ENCODE data around the gene ZNF678.

Gene ZNF678

GRCh38 chr1:227568593-227568992 lies 5.2 kb downstream of the ZNF678 start:
- H3K27me3 ChIP-seq (ENCODE audit: insufficient read depth, low read length, poor library complexity): no peaks in the 10 kb centered on the region
- H3K9ac ChIP-seq (ENCODE audit: low read depth, low read length): no peak overlapping the region
- H3K9me3 ChIP-seq (ENCODE audit: insufficient read depth, low read length, severe bottlenecking): no peaks in the 10 kb centered on the region
- ATAC-seq (ENCODE audit: insufficient read depth, low read depth) (no peak), DNase-seq (no peak)
- no peak overlapping the region for H2AFZ ChIP-seq (ENCODE audit: low read depth, low read length)
- H4K20me1 ChIP-seq (ENCODE audit: insufficient read depth, low read length): peaks cover 3% of the 10 kb centered on the region; the same call in 1 of the 2 replicates
- no peak overlapping the region for H3K27ac ChIP-seq (ENCODE audit: low read length)
- no peak for TF ChIP-seq CTCF (IDR thresholded peaks at IDR 0.05; ENCODE audit: borderline replicate concordance, extremely low read depth, low read length, poor library complexity, severe bottlenecking)
- TF ChIP-seq EZH2 (IDR thresholded peaks at IDR 0.05; ENCODE audit: borderline replicate concordance, low read depth, low read length, severe bottlenecking): no peak
- peaks cover 85% of the 10 kb centered on the region for H3K79me2 ChIP-seq (ENCODE audit: insufficient read depth, low read length)
- peaks cover 19% of the 10 kb centered on the region; the same call in 1 of the 2 replicates for H3K36me3 ChIP-seq (ENCODE audit: insufficient read depth, low read length)
- peaks cover 20% of the 10 kb centered on the region for H3K4me1 ChIP-seq (ENCODE audit: insufficient read depth, low read length)
- no peak overlapping the region for H3K4me2 ChIP-seq (ENCODE audit: insufficient read depth, low read length)
- no peak overlapping the region for H3K4me3 ChIP-seq (ENCODE audit: low read depth in 1 of 2, low read length in 2 of 2)

GRCh38 chr1:227572752-227573151 lies 9.4 kb downstream of the ZNF678 start:
- H2AFZ ChIP-seq (ENCODE audit: low read depth, low read length): no peak overlapping the region
- H3K27me3 ChIP-seq (ENCODE audit: insufficient read depth, low read length, poor library complexity): no peaks in the 10 kb centered on the region
- peaks cover 3% of the 10 kb centered on the region; the same call in 1 of the 2 replicates for H4K20me1 ChIP-seq (ENCODE audit: insufficient read depth, low read length)
- TF ChIP-seq EZH2 (IDR thresholded peaks at IDR 0.05; ENCODE audit: borderline replicate concordance, low read depth, low read length, severe bottlenecking): no peak
- TF ChIP-seq CTCF (IDR thresholded peaks at IDR 0.05; ENCODE audit: borderline replicate concordance, extremely low read depth, low read length, poor library complexity, severe bottlenecking): no peak
- peaks cover 8% of the 10 kb centered on the region; the same call in 1 of the 2 replicates for H3K36me3 ChIP-seq (ENCODE audit: insufficient read depth, low read length)
- DNase-seq: no peak
- H3K4me1 ChIP-seq (ENCODE audit: insufficient read depth, low read length): no peaks in the 10 kb centered on the region
- no peak overlapping the region for H3K4me2 ChIP-seq (ENCODE audit: insufficient read depth, low read length)
- no peak overlapping the region for H3K9ac ChIP-seq (ENCODE audit: low read depth, low read length)
- no peak overlapping the region for H3K4me3 ChIP-seq (ENCODE audit: low read depth in 1 of 2, low read length in 2 of 2)
- ATAC-seq (ENCODE audit: insufficient read depth, low read depth): no peak
- peaks cover 90% of the 10 kb centered on the region for H3K79me2 ChIP-seq (ENCODE audit: insufficient read depth, low read length)
- peaks cover 18% of the 10 kb centered on the region for H3K9me3 ChIP-seq (ENCODE audit: insufficient read depth, low read length, severe bottlenecking)
- H3K27ac ChIP-seq (ENCODE audit: low read length): no peak overlapping the region

- no peak overlapping the region for H2AFZ ChIP-seq (ENCODE audit: low read depth, low read length)
- no peak overlapping the region for H3K27ac ChIP-seq (ENCODE audit: low read length)
- H3K79me2 ChIP-seq (ENCODE audit: insufficient read depth, low read length): peaks cover 91% of the 10 kb centered on the region
- ATAC-seq (ENCODE audit: insufficient read depth, low read depth): no peak
- no peak overlapping the region for H3K4me3 ChIP-seq (ENCODE audit: low read depth in 1 of 2, low read length in 2 of 2)
- H4K20me1 ChIP-seq (ENCODE audit: insufficient read depth, low read length): 0 out of 2 replicates have a peak, but pooled peaks cover 10% of the 10 kb centered on the region
- peaks cover 2% of the 10 kb centered on the region for H3K36me3 ChIP-seq (ENCODE audit: insufficient read depth, low read length)
- H3K27me3 ChIP-seq (ENCODE audit: insufficient read depth, low read length, poor library complexity): no peaks in the 10 kb centered on the region
- no peak overlapping the region for H3K9ac ChIP-seq (ENCODE audit: low read depth, low read length)
- H3K4me1 ChIP-seq (ENCODE audit: insufficient read depth, low read length): no peaks in the 10 kb centered on the region
- no peak overlapping the region for H3K4me2 ChIP-seq (ENCODE audit: insufficient read depth, low read length)
- peaks cover 36% of the 10 kb centered on the region for H3K9me3 ChIP-seq (ENCODE audit: insufficient read depth, low read length, severe bottlenecking)
- no peak for TF ChIP-seq CTCF (IDR thresholded peaks at IDR 0.05; ENCODE audit: borderline replicate concordance, extremely low read depth, low read length, poor library complexity, severe bottlenecking)
- no peak for TF ChIP-seq EZH2 (IDR thresholded peaks at IDR 0.05; ENCODE audit: borderline replicate concordance, low read depth, low read length, severe bottlenecking)
- DNase-seq: no peak
Measured at GRCh38 chr1:227574926-227575325, 11.6 kb downstream of the ZNF678 start.

- Histone ChIP-seq H2AFZ (ENCODE audit: low read depth, low read length) (no peak overlapping the region), H3K36me3 (ENCODE audit: insufficient read depth, low read length) (peaks cover 2% of the 10 kb centered on the region), H3K27me3 (ENCODE audit: insufficient read depth, low read length, poor library complexity) (no peaks in the 10 kb centered on the region), H4K20me1 (ENCODE audit: insufficient read depth, low read length) (0 out of 2 replicates have a peak, but pooled peaks cover 10% of the 10 kb centered on the region), H3K4me2 (ENCODE audit: insufficient read depth, low read length) (no peak overlapping the region), H3K79me2 (ENCODE audit: insufficient read depth, low read length) (peaks cover 88% of the 10 kb centered on the region), H3K9me3 (ENCODE audit: insufficient read depth, low read length, severe bottlenecking) (peaks cover 36% of the 10 kb centered on the region), H3K9ac (ENCODE audit: low read depth, low read length) (no peak overlapping the region), H3K4me3 (ENCODE audit: low read depth in 1 of 2, low read length in 2 of 2) (no peak overlapping the region), H3K27ac (ENCODE audit: low read length) (no peak overlapping the region), H3K4me1 (ENCODE audit: insufficient read depth, low read length) (no peaks in the 10 kb centered on the region)
- DNase-seq (no peak), ATAC-seq (ENCODE audit: insufficient read depth, low read depth) (no peak)
- TF ChIP-seq CTCF (IDR thresholded peaks at IDR 0.05; ENCODE audit: borderline replicate concordance, extremely low read depth, low read length, poor library complexity, severe bottlenecking) (no peak), EZH2 (IDR thresholded peaks at IDR 0.05; ENCODE audit: borderline replicate concordance, low read depth, low read length, severe bottlenecking) (no peak)
Measured at GRCh38 chr1:227576189-227576588, 12.8 kb downstream of the ZNF678 start.

All from DND-41 (cell line).